Gastrocnemius medialis (tissue), 4 donors: Measurements from ENCODE around the gene BLCAP. TPM values are rescaled to one million over a fixed set of nuclear protein-coding genes. Genes with fewer than 3 reads are reported as not detected.

Source experiments
- ATAC-seq, 2 donors: fragments of 150-250 bp; one replicate each; pipeline ENCODE4 v1.9.1; 2016
- DNase-seq, 2 donors: peaks; one replicate each; pipeline ENCODE4 v3.0.0-alpha.2; 2019
- H3K27ac ChIP-seq, 4 donors: fragments of 200-600 bp; sonication (generic); 1 replicate in 1 of 4; 2 replicates in 3 of 4; pipeline ENCODE4 v1.5.1; 2016 to 2018; ENCODE audit warnings: mild to moderate bottlenecking in 2 of 4, moderate library complexity in 1 of 4
- H3K27me3 ChIP-seq, 3 donors: fragments of 200-600 bp; sonication (generic) in 2 of 3; 1 replicate in 1 of 3; 2 replicates in 2 of 3; pipeline versions ENCODE4 v1.5.1 to v1.6.0; 2016 to 2019; ENCODE audit warnings: mild to moderate bottlenecking in 1 of 3, moderate library complexity in 1 of 3
- H3K36me3 ChIP-seq, 2 donors: fragments of 200-600 bp; sonication (generic) in 1 of 2; one replicate each; pipeline ENCODE4 v1.5.1; 2017 to 2018
- H3K4me1 ChIP-seq, 2 donors: fragments of 200-600 bp; sonication (generic) in 1 of 2; one replicate each; pipeline ENCODE4 v1.5.1; 2016 to 2017; ENCODE audit warnings: mild to moderate bottlenecking in 2 of 2
- H3K4me3 ChIP-seq, 4 donors: fragments of 200-600 bp; sonication (generic) in 3 of 4; 1 replicate in 1 of 4; 2 replicates in 3 of 4; pipeline ENCODE4 v1.5.1; 2016 to 2019; ENCODE audit warnings: mild to moderate bottlenecking in 2 of 4
- H3K9me3 ChIP-seq, 3 donors: fragments of 200-600 bp; sonication (generic) in 2 of 3; 1 replicate in 1 of 3; 2 replicates in 2 of 3; pipeline ENCODE4 v1.5.1; 2016 to 2019
- CTCF ChIP-seq, 5 experiments: fragments of 450-650 bp in 3 of 5; fragments of 200-600 bp in 2 of 5; sonication (generic) in 2 of 5; IDR thresholded peaks in 4 of 5; conservative IDR thresholded peaks in 1 of 5; 1 replicate in 4 of 5; 2 replicates in 1 of 5; pipeline ENCODE4 v1.5.1; 2016 to 2019; ENCODE audit warnings: antibody characterized with exemption in 5 of 5, mild to moderate bottlenecking in 3 of 5, moderate library complexity in 3 of 5
- POLR2A ChIP-seq, 2 donors: fragments of 450-650 bp; IDR thresholded peaks; one replicate each; pipeline ENCODE4 v1.6.1; 2017; ENCODE audit warnings: antibody characterized with exemption in 2 of 2, mild to moderate bottlenecking in 2 of 2, moderate library complexity in 2 of 2
- in situ Hi-C, 4 donors: fragments of 200-750 bp; cut with MboI; loops; one replicate each; pipeline versions ENCODE4 v1.15.0 to v1.8.0; 2017; ENCODE audit warnings: low sequenced_read_pairs in 4 of 4
- intact Hi-C: fragments of 100-400 bp; cut with DNase I; formaldehyde crosslinking; loops from one replicate; pipeline ENCODE4 v1.15.1; 2023; ENCODE audit warnings: low total_unique reads
- total RNA-seq, 4 donors: library from RNA; depleted of rRNA; stranded (reverse); fragments of >200 nt; gene quantifications; one replicate each; pipeline versions ENCODE4 v1.1.0 to v1.2.3, GENCODE V29; 2016

Gene BLCAP
- total RNA-seq, 4 donors from 2014 or later, result 222 to 583 (median 280) TPM

GRCh38 chr20:37574199-37574890 is 46.7 kb upstream of the BLCAP start:
- intact Hi-C loops, result no loop called here

GRCh38 chr20:37573626-37574198 is 46.0 kb upstream of the BLCAP start:
- Histone ChIP-seq H3K36me3 (no peaks in the 10 kb centered on the region), H3K4me1 (no peaks in the 10 kb centered on the region), H3K4me3 (no peak overlapping the region), H3K9me3 (no peaks in the 10 kb centered on the region), H3K27ac (no peak overlapping the region), H3K27me3 (peaks cover 0 to 16% (median 6%) of the 10 kb centered on the region in 3 donors)
- intact Hi-C loops (no loop called here), in situ Hi-C loops (loop anchor here in 3 of 4 donors (25.0 kb wide), 1 partner anchor 639 kb away; no protein-coding TSS in a partner anchor)
- no peak for DNase-seq
- no peak for ATAC-seq
- no peak for TF ChIP-seq POLR2A (IDR thresholded peaks at IDR 0.05)
- no peak for TF ChIP-seq CTCF (IDR thresholded peaks at IDR 0.05 in 4 of 5, conservative IDR thresholded peaks at IDR 0.05 in 1 of 5)

More at GRCh38 chr20:37574199-37574890, 46.7 kb upstream of the BLCAP start:
- no peaks in the 10 kb centered on the region for H3K9me3 ChIP-seq
- H3K4me1 ChIP-seq, result no peaks in the 10 kb centered on the region
- H3K27ac ChIP-seq, result no peak overlapping the region
- TF ChIP-seq POLR2A (IDR thresholded peaks at IDR 0.05) (no peak), CTCF (IDR thresholded peaks at IDR 0.05 in 4 of 5, conservative IDR thresholded peaks at IDR 0.05 in 1 of 5) (no peak)
- no peaks in the 10 kb centered on the region for H3K36me3 ChIP-seq
- peaks cover 0 to 10% (median 6%) of the 10 kb centered on the region in 3 donors for H3K27me3 ChIP-seq
- H3K4me3 ChIP-seq, result no peak overlapping the region
- in situ Hi-C loops, result loop anchor here in 3 of 4 donors (25.0 kb wide), 1 partner anchor 638 kb away; no protein-coding TSS in a partner anchor
- ATAC-seq, result no peak
- no peak for DNase-seq

- Histone ChIP-seq H3K4me3 (no peak overlapping the region), H3K9me3 (no peaks in the 10 kb centered on the region), H3K4me1 (no peaks in the 10 kb centered on the region), H3K27ac (no peak overlapping the region), H3K27me3 (peaks cover 0 to 17% (median 9%) of the 10 kb centered on the region in 3 donors), H3K36me3 (no peaks in the 10 kb centered on the region)
- in situ Hi-C loops (loop anchor here in 3 of 4 donors (25.0 kb wide), 1 partner anchor 641 kb away; no protein-coding TSS in a partner anchor), intact Hi-C loops (no loop called here)
- ATAC-seq, result no peak
- TF ChIP-seq CTCF (IDR thresholded peaks at IDR 0.05 in 4 of 5, conservative IDR thresholded peaks at IDR 0.05 in 1 of 5) (no peak), POLR2A (IDR thresholded peaks at IDR 0.05) (no peak)
- no peak for DNase-seq
Measured at GRCh38 chr20:37571033-37571432, 43.4 kb upstream of the BLCAP start.

GRCh38 chr20:37570419-37570818 is 42.7 kb upstream of the BLCAP start:
- no peaks in the 10 kb centered on the region for H3K36me3 ChIP-seq
- no peak for TF ChIP-seq CTCF (IDR thresholded peaks at IDR 0.05 in 4 of 5, conservative IDR thresholded peaks at IDR 0.05 in 1 of 5)
- no peak for TF ChIP-seq POLR2A (IDR thresholded peaks at IDR 0.05)
- peaks cover 0 to 5% of the 10 kb centered on the region in 2 donors for H3K4me1 ChIP-seq
- H3K27me3 ChIP-seq, result peaks cover 0 to 17% (median 9%) of the 10 kb centered on the region in 3 donors
- no peaks in the 10 kb centered on the region for H3K9me3 ChIP-seq
- no peak overlapping the region for H3K4me3 ChIP-seq
- ATAC-seq (no peak), DNase-seq (no peak)
- intact Hi-C loops (no loop called here), in situ Hi-C loops (loop anchor here in 3 of 4 donors (25.0 kb wide), 1 partner anchor 642 kb away; no protein-coding TSS in a partner anchor)
- H3K27ac ChIP-seq, result no peak overlapping the region
